HS-5 (cell line): Measurements from ENCODE around the gene SH3RF2.
"Not testable (repeated sequence)": the region's sequence is repeated elsewhere in the genome, so short reads cannot be mapped to it uniquely, and the experiment has no call there.

Experiments used
- DNase-seq: peaks from one replicate; pipeline ENCODE4 v3.0.0-alpha.2; 2012; ENCODE audit warnings: low read depth

The SH3RF2 gene

GRCh38 chr5:145979270-145980223 is 43.2 kb downstream of the SH3RF2 start:
- no peak for DNase-seq

DNA sequence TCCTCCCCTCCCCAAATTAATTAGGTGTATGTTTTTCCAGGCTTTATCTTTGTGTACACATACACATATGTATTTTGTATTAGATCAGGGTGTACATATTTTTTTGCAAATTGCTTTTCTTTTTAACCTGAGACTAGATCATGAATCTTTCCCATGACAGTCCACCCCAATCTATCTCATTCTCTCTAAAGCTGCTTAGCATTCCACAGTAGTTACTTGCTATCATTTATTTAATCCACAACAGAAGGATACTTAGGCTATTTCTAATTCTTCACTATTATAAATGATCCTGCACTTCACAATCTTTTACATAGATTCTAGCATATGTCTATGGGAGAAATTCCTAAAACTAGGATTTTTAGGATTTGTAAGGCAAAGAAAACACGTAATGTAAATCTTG is 43.9 kb downstream of the SH3RF2 start:
- no peak for DNase-seq

- DNase-seq = no peak
Measured at GRCh38 chr5:145980718-145981117, 44.3 kb downstream of the SH3RF2 start.

DNA sequence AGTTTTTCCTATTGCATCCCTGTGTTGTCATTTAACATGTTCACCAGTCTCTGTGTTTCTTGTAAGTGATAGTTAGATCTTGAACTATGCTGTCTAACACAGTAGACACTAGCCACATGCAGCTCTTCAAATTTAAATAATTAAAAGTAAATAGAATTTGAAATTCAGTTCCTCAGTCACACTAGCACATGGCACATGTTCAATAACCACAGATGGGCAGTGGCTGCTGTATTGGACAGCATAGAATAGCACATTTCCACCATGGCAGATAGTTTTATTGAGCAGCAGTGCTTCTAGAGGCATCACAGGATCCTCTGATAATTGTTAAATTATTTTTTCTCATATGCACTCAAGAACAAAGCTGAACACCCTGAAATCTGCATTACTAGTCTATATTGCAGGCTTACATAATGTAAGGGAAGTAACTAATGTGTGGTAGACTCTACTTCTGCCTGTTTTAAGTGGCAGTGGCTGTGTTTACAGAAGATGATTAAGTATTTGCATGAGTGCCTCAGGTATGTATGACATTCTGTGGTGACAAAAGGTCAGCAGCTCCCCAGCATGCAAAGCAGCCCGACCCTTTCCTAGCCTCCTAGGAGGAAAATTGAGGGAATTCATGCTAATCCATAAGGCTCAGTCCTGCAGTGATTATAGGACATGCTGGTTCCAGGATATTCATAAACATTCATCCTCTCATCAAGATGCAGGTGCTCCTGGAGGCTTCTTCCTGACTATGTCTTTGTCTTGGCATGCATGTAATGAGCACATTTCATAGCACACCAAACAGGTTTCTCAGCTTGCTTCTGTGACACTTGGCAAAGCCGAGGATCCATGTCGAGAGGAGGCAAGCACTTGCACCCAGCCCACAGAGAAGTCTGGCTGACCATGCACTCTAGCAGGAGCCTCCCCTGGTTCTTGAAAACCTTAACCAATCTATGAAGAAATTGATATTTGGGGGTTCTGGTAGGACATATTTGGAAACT is 45.5 kb downstream of the SH3RF2 start:
- DNase-seq = no peak

DNA sequence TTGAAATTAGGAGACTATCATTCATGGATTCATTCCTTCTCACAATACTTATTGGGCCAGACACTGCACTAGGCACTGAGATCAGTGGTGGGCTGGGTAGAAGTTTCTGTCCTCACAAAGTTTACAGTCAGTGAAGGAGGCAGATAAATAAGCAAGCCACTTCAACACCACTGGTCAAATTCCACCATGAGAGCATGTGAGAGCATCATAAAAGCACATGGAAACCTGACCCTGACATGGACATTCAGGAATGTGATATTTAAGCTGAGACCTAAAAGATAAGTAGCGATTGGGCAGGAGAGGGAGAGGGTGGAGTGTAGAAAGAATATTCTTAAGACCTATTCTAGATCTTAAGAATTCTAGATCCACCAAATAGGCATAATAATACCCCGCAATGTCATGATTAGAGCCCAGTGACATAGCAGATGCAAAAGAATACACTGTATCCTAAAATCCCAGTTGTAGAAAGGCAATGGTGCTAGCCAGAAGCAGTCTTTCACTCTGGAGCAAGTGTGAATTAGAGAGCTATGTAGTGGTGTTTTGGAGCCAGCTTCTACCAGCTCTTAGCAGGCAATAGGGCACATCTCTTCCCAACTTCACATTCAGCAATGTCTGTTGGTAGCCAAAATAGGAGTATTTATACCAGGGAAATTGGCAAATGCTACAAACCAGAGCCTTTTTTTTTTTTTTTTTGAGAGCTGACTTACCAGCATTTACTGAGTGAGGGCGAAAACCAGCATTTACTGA is 46.4 kb downstream of the SH3RF2 start:
- DNase-seq = no peak

DNA sequence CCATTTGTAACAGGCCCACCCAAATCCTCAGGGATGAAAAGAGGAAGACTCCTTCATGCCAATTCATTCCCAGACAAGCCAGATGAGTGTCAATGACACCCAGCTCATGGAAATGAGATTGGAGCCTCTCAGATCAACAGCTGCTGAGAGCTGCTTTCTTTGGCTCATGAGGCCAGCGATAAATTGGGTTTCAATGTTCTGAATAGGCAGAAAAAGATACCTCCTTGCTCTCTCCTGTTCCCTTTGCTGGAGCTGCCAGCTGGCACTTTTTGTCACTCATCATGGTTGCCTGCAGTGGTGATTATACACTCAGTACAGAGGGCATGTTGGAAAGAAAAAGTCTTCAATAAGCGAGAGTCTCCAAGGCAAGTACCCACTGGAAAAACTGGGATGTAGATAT is 47.1 kb downstream of the SH3RF2 start:
- DNase-seq = no peak

DNA sequence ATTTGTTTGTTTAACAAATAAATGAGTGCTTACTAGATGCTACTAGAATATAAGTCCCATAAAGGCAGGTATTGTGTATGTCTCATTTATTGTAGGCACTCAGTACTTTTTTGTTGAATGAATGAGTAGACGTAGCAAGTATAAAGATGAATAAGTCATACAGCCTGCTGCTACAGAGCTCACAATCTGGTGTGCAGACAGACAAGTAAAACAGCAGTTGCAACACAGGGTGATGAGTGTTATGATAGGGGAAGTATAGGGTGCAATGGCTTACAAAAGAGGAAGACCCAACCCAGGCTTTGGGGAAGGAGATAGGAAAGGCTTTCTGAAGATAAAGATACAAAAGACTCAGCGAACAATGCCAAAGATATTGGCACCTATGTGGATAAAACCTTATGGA is 47.7 kb downstream of the SH3RF2 start:
- no peak for DNase-seq

DNA sequence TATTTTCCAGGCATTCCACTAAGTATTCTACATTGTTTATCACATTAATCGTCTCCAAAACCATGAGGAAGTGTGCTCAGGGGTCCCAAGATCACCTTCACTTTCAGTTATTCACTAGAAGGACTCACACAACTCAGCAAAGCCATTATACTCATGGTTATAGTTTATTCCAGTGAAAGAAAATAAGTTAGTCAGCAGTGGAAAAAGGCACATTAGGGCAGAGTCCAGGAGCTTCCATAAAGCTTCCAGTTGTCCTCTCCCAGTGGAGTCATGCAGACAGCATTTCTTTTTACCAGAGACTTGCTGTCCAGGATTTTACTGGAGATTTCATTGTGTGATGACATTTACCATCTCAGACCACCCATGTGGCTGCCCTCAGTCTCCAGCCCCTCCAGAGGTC is 51.5 kb downstream of the SH3RF2 start:
- no peak for DNase-seq

GRCh38 chr5:145988993-145989392 is 52.6 kb downstream of the SH3RF2 start:
- no peak for DNase-seq

- no peak for DNase-seq
Measured at GRCh38 chr5:145989428-145989827, 53.0 kb downstream of the SH3RF2 start.

DNA sequence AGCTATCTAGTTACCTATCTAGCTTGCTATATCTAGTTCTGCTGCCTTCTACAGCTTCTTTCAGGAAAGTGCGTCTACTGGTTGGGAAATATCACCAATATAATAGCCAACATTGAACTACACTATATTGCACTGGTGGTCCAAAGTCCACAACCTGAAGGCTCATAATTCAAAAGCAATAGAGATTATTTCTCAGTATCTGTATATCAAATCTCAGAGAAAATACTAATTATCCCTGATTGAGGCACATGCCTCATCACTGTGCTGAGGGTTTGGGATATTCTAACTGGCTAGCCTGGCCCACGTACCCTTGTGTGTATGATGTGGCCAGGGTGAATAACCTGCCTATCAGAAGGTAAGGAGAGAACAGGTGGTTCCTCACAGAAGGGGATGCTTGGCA is 53.8 kb downstream of the SH3RF2 start:
- no peak for DNase-seq

GRCh38 chr5:145991044-145991575 is 54.7 kb downstream of the SH3RF2 start:
- peak; percentile 8 for DNase-seq

DNA sequence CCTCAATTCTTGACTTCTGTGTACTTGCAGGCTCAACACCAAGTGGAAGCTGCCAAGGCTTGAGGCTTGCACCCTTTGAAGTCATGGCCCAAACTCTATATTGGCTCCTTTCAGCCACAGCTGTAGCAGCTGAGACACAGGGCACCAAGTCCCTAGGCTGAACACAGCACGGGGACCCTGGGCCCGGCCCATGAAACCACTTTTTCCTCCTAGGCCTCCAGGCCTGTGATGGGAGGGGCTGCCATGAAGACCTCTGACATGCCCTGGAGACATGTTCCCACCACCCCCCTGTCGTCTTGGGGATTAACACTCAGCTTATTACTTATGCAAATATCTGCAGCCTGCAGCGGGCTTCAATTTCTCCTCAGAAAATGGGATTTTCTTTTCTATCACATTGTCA is 57.2 kb downstream of the SH3RF2 start:
- not testable (repeated sequence) for DNase-seq

- DNase-seq = no peak
Measured at GRCh38 chr5:145996135-145996534, 59.8 kb downstream of the SH3RF2 start.

DNA sequence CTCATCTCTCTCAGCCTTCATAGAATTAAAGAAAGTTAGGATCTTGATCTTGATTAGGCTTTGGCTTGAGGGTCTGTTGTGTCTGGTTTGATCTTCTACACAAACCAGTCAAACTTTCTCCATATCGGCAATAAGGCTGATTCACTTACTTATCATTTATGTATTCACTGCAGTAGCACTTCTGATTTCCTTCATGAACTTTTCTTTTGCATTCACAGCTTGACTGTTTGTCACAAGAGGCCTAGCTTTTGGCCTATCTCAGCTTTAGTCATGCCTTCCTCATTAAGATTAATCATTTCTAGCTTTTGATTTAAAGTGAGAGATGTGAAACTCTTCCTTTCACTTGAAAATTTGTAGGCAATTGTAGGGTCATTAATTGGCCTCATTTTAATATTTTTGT is 62.8 kb downstream of the SH3RF2 start:
- no peak for DNase-seq

GRCh38 chr5:146000072-146000471 is 63.7 kb downstream of the SH3RF2 start:
- DNase-seq = no peak

DNA sequence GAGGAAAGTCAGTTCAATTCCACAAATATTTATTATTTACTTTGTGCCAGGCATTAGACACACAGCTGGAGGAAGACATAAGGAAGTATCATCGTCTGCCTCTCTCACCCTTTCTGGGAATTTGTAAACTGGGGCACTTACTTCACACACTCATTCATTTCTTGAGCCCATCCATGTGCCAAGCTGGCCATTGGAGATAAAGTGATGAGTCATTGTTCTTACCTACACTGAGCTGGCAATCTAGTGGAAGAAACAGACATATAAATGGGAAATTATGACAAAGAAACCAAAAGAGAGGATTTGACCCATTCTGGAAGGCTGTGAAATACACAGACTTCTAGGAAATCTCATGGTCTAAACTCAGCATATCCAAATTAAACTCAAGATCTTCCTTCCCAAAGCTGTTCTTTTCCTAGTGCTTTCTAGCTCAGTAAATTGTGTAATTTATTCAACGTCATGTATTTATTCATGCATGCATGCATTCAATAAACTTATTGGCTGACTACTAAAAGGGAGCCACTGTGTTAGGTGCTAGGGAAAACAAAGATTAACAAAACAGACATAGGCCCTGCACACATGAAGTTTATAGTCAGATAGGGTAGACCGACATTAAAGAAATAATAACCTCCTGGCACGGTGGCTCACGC is 65.3 kb downstream of the SH3RF2 start:
- DNase-seq = no peak

DNA sequence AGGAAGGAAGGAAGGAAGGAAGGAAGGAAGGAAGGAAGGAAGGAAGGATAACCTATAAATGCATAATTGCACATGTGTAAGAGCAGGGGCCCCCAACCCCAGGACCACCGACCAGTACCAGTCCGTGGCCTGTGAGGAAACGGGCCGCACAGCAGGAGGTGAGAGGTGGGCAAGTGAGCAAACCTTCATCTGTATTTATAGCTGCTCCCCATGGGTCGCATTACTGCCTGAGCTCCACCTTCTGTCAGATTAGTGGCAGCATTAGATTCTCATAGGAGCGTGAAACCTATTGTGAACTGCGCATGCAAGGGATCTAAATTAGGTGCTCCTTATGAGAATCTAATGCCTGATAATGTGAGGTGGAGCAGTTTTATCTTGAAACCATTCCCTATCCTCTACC is 66.1 kb downstream of the SH3RF2 start:
- DNase-seq = no peak

GRCh38 chr5:146003852-146004251 is 67.5 kb downstream of the SH3RF2 start:
- no peak for DNase-seq

DNA sequence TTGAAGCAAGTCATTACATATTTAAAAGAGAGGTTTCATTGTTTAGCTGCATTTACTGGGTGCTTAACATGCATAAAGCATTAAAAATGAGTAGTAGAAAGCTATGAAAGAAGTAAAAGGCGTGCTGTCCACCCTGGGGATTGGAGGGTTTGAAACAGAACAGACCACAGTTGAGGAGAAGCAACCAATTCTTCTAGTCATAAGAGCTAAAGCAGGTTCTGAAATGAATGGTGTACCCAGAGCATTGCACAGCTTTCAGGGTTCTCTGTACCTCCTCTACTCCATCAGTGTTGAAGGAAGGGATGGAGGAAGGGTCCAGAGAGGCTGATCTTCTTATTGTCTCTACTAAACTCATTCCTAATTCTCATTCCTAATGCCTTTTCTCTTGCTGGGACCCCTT is 68.9 kb downstream of the SH3RF2 start:
- DNase-seq = no peak

DNA sequence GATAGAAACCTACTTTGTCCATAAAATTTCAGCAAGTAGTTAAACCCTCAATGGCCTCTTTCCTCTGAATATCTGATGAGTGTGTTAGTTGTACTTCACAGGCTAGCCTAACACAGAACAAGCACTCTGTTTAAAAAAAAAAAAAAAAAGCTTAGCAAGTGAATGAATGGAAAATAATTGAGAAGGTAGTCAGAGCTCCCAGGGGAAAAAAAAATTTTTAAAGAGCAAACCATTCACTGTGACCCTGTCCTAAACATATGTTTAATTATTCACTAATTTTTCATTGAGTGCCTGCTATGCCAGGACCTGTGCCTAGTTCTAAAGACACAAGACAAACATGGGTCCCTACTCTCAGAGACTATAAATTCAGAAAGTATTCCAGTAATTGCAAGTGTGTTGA is 69.3 kb downstream of the SH3RF2 start:
- no peak for DNase-seq
